Transverse colon (tissue), 4 donors: ENCODE measurements around the gene MCOLN3.

Experiments
- POLR2A ChIP-seq: fragments of 450-650 bp; IDR thresholded peaks from one replicate; pipeline ENCODE4 v1.6.1; 2016; ENCODE audit warnings: antibody characterized with exemption, mild to moderate bottlenecking, moderate library complexity
- POLR2AphosphoS5 ChIP-seq, 3 donors: sonication (generic); formaldehyde crosslinking; IDR thresholded peaks; one replicate each; pipeline ENCODE4 v1.6.1; 2016; ENCODE audit warnings: antibody characterized with exemption in 3 of 3
- TF ChIP-seq, protein P1 (sequence below), 5 experiments: fragments of 200-600 bp in 3 of 5; fragments of 450-650 bp in 2 of 5; sonication (generic) in 3 of 5; IDR thresholded peaks; 1 replicate in 2 of 5; 2 replicates in 3 of 5; pipeline ENCODE4 v1.5.1; 2016 to 2017; ENCODE audit warnings: antibody characterized with exemption in 5 of 5, inconsistent platforms in 3 of 5, mild to moderate bottlenecking in 2 of 5, moderate library complexity in 1 of 5

DNA sequence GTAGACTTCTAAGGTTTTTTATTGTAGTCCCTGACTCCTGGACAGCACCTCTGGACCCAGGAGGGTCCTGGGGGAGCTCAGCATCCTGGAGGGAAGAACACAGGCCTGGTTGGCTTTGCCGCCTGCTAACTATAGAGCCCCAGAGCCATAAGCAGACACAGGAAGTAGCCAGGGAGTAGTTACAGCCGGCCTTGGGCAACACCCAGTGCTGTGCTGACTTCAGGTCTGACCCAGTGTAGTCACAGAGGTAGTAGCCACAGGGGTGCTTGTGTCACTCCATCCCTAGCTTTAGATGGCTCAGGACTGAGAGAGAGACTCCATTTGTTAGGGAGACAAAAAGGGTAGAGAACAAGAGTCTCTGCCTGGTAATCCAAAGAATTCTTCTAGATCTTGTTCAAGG is 73.3 kb downstream of the MCOLN3 start:
- no peak for TF ChIP-seq POLR2AphosphoS5 (IDR thresholded peaks at IDR 0.05)
- TF ChIP-seq, protein P1, sequence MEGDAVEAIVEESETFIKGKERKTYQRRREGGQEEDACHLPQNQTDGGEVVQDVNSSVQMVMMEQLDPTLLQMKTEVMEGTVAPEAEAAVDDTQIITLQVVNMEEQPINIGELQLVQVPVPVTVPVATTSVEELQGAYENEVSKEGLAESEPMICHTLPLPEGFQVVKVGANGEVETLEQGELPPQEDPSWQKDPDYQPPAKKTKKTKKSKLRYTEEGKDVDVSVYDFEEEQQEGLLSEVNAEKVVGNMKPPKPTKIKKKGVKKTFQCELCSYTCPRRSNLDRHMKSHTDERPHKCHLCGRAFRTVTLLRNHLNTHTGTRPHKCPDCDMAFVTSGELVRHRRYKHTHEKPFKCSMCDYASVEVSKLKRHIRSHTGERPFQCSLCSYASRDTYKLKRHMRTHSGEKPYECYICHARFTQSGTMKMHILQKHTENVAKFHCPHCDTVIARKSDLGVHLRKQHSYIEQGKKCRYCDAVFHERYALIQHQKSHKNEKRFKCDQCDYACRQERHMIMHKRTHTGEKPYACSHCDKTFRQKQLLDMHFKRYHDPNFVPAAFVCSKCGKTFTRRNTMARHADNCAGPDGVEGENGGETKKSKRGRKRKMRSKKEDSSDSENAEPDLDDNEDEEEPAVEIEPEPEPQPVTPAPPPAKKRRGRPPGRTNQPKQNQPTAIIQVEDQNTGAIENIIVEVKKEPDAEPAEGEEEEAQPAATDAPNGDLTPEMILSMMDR (IDR thresholded peaks at IDR 0.05): no peak
- TF ChIP-seq POLR2A: no peak
